Activated CD4-positive, alpha-beta T cell treated with anti-CD3 and anti-CD28 coated beads, Interleukin-2, amount 50 U/mL, for 1 hour (primary cell): ENCODE measurements around the gene IL34.

Source experiments
- DNase-seq: peaks from one replicate; pipeline ENCODE4 v3.0.0-alpha.2; 2020

IL34 gene

GRCh38 chr16:70703835-70704381, 57.5 kb downstream of the IL34 start:
- no peak for DNase-seq

GRCh38 chr16:70704586-70704985, 58.2 kb downstream of the IL34 start:
- DNase-seq, result no peak

GRCh38 chr16:70705056-70705455, 58.7 kb downstream of the IL34 start:
- no peak for DNase-seq

- DNase-seq, result no peak
These were observed 60.6 kb downstream of the IL34 start for GRCh38 chr16:70706948-70707465.

- DNase-seq, result no peak
These were observed 62.2 kb downstream of the IL34 start for GRCh38 chr16:70708366-70709246.

GRCh38 chr16:70709457-70709856, 63.1 kb downstream of the IL34 start:
- no peak for DNase-seq

- DNase-seq, result no peak
These were observed 63.6 kb downstream of the IL34 start for GRCh38 chr16:70709942-70710341.
